Renal pelvis (tissue), 4 donors: ENCODE results near the gene BCL7B. TPM values are rescaled to one million over a fixed set of nuclear protein-coding genes. Genes with fewer than 3 reads are reported as not detected.
A peak's percentile ranks its signal among the peaks of the same experiment; 100 is the strongest.
"Not testable (repeated sequence)": the region's sequence is repeated elsewhere in the genome, so short reads cannot be mapped to it uniquely, and the experiment has no call there.

Experiments
- DNase-seq: peaks from one replicate; pipeline ENCODE4 v3.0.0-alpha.2; 2013
- polyA plus RNA-seq, 3 donors: library from polyadenylated mRNA; unstranded; fragments of 120-200 nt; gene quantifications; one replicate each; pipeline ENCODE4 v1.2.1, GENCODE V29; 2013; ENCODE audit not compliant: insufficient read length in 3 of 3

BCL7B gene
- polyA plus RNA-seq, 3 donors = 41.6 to 46.2 (median 42.8) TPM

DNA sequence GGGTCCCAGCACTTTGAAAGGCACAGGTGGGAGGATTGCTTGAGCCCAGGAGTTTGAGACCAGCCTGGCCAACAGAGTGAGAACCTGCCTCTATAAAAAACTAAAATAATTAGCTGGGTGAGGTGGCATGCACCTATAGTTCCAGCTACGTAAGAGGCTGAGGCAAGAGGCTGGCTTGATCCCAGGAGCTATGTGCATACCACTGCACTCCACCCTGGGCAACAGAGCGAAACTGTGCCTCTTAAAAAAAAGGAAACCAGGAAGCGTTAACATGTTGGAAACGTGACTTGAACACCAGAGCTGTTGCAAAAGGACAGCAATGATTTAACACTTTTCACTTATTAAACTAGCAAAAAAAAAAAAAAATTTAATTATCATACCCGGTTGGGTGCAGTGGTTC, 48.0 kb downstream of the BCL7B start:
- peak; percentile 17 for DNase-seq

DNA sequence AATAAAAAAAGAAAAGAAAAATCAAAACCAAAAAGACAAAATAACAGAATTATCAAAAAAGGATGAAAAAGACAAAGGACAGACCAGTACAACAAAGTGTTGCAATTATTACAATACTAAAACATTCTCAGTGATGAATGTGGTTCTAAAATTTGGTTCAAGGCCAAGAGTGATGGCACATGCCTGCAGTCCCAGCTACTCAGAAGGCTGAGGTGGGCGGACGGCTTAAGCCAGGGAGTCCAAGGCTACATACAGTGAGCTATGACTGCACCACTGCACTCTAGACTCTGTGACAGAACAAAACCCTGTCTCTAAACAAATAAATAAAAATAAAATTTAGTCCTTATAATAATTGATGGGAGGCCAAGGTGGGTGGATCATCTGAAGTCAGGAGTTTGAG, 49.9 kb downstream of the BCL7B start:
- DNase-seq = no peak

DNA sequence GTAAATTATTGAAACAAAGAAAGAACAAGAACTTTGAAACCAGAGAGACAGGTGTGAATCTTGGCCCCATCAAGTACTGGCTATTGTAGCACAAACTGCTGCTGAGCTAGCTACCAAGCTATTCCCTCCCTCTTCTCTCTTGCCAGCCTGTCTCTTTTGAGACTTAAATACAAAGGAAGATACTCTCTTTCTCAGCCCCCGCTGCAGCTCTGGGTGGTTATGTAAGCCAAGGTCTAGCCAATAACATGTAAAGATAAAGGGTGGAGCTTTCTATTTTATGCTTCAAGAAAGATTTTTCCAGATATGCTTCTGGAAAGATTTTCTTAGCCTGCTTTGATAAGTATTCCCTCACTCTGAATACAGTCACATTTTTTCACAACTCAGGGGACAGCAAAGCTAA, 52.6 kb downstream of the BCL7B start:
- no peak for DNase-seq

DNA sequence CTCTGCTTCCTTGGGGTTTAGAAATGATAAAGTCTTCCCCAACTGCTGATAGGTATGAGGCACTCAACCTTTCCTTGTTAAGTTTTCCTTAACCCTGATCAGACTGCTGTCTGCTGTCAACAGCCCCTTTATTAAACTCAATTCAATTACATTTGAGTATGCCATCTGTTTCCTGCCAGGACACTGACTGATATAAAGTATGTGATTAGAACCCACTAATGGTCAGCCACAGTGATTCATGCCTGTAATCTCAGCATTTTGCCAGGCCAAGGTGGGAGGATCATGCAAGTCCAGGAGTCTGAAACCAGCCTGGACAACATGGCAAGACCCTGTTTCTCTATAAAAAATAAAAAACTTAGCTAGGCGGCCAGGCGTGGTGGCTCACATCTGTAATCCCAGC, 53.5 kb downstream of the BCL7B start:
- DNase-seq = no peak

DNA sequence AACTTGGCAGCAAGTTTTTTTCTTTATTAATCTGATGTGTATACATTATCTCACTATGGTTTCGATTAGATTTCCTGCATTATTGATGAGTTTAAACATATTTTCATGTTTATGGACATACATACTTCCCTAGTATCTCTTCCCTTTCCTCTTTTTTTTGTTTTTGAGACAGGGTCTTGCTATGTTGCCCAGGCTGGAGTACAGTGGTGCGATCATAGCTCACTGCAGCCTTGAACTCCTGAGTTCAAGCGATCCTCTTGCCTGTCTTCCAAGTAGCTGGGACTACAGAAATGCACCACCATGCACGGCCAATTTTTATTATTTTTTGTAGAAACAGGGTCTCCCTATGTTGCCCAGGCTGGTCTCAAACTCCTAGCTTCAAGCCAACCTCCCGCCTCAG, 54.3 kb downstream of the BCL7B start:
- DNase-seq = no peak

DNA sequence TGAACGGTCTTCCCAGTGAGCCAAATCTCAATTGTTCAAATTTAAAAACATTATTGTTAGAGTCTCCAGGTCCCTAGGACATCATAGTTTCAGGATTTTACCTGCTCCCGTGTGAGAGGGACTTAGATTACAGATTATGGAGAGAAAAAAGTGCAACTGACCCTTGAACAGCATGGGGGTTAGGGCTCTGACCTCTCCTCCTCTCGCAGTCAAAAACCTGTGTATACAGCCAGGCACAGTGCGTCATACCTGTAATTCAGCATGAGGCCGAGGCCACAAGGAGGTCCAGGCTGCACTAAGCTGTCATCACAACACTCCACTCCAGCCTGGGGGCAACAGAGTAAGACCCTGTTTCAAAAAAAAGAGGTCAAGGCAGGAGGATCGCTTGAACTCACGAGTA, 60.9 kb downstream of the BCL7B start:
- DNase-seq = no peak

DNA sequence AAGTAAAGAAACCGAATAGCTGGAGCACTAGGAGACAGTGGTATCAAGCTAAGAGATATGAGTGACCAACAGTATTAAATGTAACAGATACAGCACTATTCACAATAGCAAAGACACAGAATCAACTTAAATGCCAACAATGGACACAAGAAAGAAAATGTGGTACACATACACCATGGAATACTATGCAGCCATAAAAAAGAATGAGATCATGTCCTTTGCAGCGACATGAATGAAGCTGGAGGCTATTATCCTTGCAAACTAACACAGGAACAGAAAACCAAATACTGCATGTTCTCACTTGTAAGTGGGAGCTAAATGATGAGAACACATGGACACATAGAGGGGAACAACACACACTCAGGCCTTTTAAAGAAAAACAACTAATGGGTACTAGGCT, 62.0 kb downstream of the BCL7B start:
- DNase-seq = not testable (repeated sequence)

DNA sequence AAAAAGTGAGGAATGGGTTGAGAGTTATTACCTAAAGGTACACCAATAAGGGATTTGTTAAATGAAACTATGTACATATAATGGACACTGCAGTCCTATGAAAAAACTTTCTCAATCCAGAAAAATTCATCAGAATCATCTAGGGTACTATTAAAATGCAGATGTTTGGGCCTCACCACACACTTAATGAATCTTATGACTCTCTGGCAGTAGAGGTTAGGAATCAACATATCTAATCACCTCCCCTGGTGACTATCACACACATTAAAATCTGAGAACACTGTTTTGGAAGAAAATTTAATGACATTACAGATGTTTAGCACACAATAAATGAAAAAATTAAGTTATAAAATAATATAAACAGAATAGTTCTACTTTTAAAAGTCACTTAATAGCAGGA, 67.5 kb downstream of the BCL7B start:
- DNase-seq = no peak

DNA sequence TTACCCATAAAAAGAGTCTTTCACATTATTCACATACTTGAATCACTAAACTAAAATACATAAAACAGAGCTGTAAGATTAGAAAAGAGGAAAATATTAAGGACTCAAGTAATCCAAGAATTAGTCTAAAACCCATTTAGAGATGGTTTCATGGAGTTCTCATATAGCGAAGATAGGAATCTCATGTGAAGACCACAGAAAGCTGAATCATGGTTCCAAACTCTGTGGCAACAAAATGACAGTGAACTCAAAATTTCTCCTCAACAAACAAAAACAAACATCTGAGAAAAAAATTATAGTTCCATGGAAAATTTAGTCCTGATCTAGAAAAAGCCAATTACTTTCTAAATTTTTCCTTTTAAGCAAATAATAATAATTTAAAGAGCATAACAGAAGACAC, 70.0 kb downstream of the BCL7B start:
- no peak for DNase-seq

Other genes with a start within 250 kb of the BCL7B start
- 10 to 100 TPM; 19.0 to 20.7 (median 19.4) TPM for gene NSUN5, start 248.9 kb downstream of the BCL7B start, polyA plus RNA-seq
- under 1 TPM; 0.24 to 0.38 (median 0.33) TPM for gene TRIM50, start 229.6 kb downstream of the BCL7B start, polyA plus RNA-seq
- under 1 TPM; 0.28 to 0.64 (median 0.56) TPM for gene FKBP6, start 229.5 kb downstream of the BCL7B start, polyA plus RNA-seq
- under 1 TPM; 0.50 to 0.70 (median 0.57) TPM for gene FZD9, start 123.9 kb downstream of the BCL7B start, polyA plus RNA-seq
- 10 to 100 TPM; 70.2 to 77.8 (median 72.8) TPM for gene BAZ1B, start 35.4 kb downstream of the BCL7B start, polyA plus RNA-seq
- 10 to 100 TPM; 40.2 to 42.8 (median 41.9) TPM for gene TBL2, start 20.9 kb upstream of the BCL7B start, polyA plus RNA-seq
- 1 to 10 TPM; 5.5 to 8.7 (median 7.3) TPM for gene MLXIPL, start 66.8 kb upstream of the BCL7B start, polyA plus RNA-seq
- 10 to 100 TPM; 15.4 to 19.4 (median 18.9) TPM for gene VPS37D, start 110.1 kb upstream of the BCL7B start, polyA plus RNA-seq
- 10 to 100 TPM; 10.6 to 12.4 (median 11.8) TPM for gene DNAJC30, start 125.8 kb upstream of the BCL7B start, polyA plus RNA-seq
- gene BUD23, start 125.9 kb upstream of the BCL7B start, polyA plus RNA-seq = 100 to 1,000 TPM in 1 of 3 donors, 10 to 100 TPM in 2; 82.1 to 105 (median 96.3) TPM
- 10 to 100 TPM; 10.8 to 13.0 (median 11.4) TPM for gene STX1A, start 162.0 kb upstream of the BCL7B start, polyA plus RNA-seq
- gene ABHD11, start 181.1 kb upstream of the BCL7B start, polyA plus RNA-seq = 10 to 100 TPM; 27.2 to 35.6 (median 30.8) TPM
- gene CLDN3, start 212.6 kb upstream of the BCL7B start, polyA plus RNA-seq = 10 to 100 TPM; 67.0 to 69.6 (median 69.2) TPM